Neutrophil (primary cell): ENCODE data around the gene SLC35B4.

Source experiments
- H3K27ac ChIP-seq: fragments of 200-600 bp; sonication (generic); 2 replicates; pipeline ENCODE4 v1.5.1; 2016; ENCODE audit warnings: mild to moderate bottlenecking, moderate library complexity
- H3K27me3 ChIP-seq: fragments of 200-600 bp; sonication (generic); 2 replicates; pipeline ENCODE4 v1.6.0; 2016; ENCODE audit warnings: mild to moderate bottlenecking
- H3K36me3 ChIP-seq: fragments of 200-600 bp; sonication (generic); 2 replicates; pipeline ENCODE4 v1.5.1; 2017
- H3K4me1 ChIP-seq, 2 experiments: fragments of 200-600 bp in 1 of 2; sonication (generic) in 1 of 2; 1 replicate in 1 of 2; 2 replicates in 1 of 2; pipeline versions ENCODE4 v1.5.1 to v1.6.1; 2013 to 2016; ENCODE audit warnings: low read depth in 1 of 2, low read length in 1 of 2, mild to moderate bottlenecking in 1 of 2, moderate library complexity in 1 of 2; ENCODE audit not compliant: control insufficient read depth in 1 of 2, insufficient read depth in 1 of 2
- H3K4me3 ChIP-seq, 2 experiments: fragments of 200-600 bp in 1 of 2; sonication (generic) in 1 of 2; 1 replicate in 1 of 2; 2 replicates in 1 of 2; pipeline ENCODE4 v1.5.1; 2013 to 2016; ENCODE audit warnings: low read depth in 1 of 2, low read length in 1 of 2, mild to moderate bottlenecking in 1 of 2, moderate library complexity in 1 of 2
- H3K9me3 ChIP-seq: fragments of 200-600 bp; sonication (generic); 2 replicates; pipeline ENCODE4 v1.5.1; 2016
- CTCF ChIP-seq: fragments of 200-600 bp; sonication (generic); IDR thresholded peaks from 2 replicates; pipeline ENCODE4 v1.5.1; 2016; ENCODE audit warnings: antibody characterized with exemption

Gene SLC35B4

GRCh38 chr7:134290286-134290685, 26.4 kb downstream of the SLC35B4 start:
- no peaks in the 10 kb centered on the region for H3K9me3 ChIP-seq
- no peaks in the 10 kb centered on the region for H3K27me3 ChIP-seq
- TF ChIP-seq CTCF, result no peak
- H3K4me1 ChIP-seq, result no peaks in the 10 kb centered on the region
- no peak overlapping the region for H3K4me3 ChIP-seq
- no peak overlapping the region for H3K27ac ChIP-seq
- H3K36me3 ChIP-seq, result no peaks in the 10 kb centered on the region

- no peaks in the 10 kb centered on the region for H3K36me3 ChIP-seq
- TF ChIP-seq CTCF, result no peak
- H3K4me3 ChIP-seq, result no peak overlapping the region
- H3K27ac ChIP-seq, result no peak overlapping the region
- H3K9me3 ChIP-seq, result no peaks in the 10 kb centered on the region
- H3K4me1 ChIP-seq, result no peaks in the 10 kb centered on the region
- H3K27me3 ChIP-seq, result no peaks in the 10 kb centered on the region
These were observed 26.9 kb downstream of the SLC35B4 start for GRCh38 chr7:134289841-134290240.

- TF ChIP-seq CTCF, result no peak
- H3K36me3 ChIP-seq, result no peaks in the 10 kb centered on the region
- no peak overlapping the region for H3K4me3 ChIP-seq
- no peaks in the 10 kb centered on the region for H3K4me1 ChIP-seq
- H3K9me3 ChIP-seq, result no peaks in the 10 kb centered on the region
- no peaks in the 10 kb centered on the region for H3K27me3 ChIP-seq
- no peak overlapping the region for H3K27ac ChIP-seq
These were observed 27.3 kb downstream of the SLC35B4 start for GRCh38 chr7:134289423-134289822.

GRCh38 chr7:134287916-134288659, 28.6 kb downstream of the SLC35B4 start:
- Histone ChIP-seq H3K27ac (no peak overlapping the region), H3K4me1 (no peaks in the 10 kb centered on the region), H3K9me3 (no peaks in the 10 kb centered on the region), H3K4me3 (no peak overlapping the region), H3K27me3 (no peaks in the 10 kb centered on the region), H3K36me3 (no peaks in the 10 kb centered on the region)
- TF ChIP-seq CTCF, result no peak

GRCh38 chr7:134284952-134285351, 31.8 kb downstream of the SLC35B4 start:
- H3K4me3 ChIP-seq, result no peak overlapping the region
- no peak for TF ChIP-seq CTCF
- no peaks in the 10 kb centered on the region for H3K27me3 ChIP-seq
- H3K27ac ChIP-seq, result no peak overlapping the region
- H3K36me3 ChIP-seq, result no peaks in the 10 kb centered on the region
- no peaks in the 10 kb centered on the region for H3K9me3 ChIP-seq
- H3K4me1 ChIP-seq, result no peaks in the 10 kb centered on the region
